H1 (cell line): ENCODE data around the gene STAP2. TPM values are rescaled to one million over a fixed set of nuclear protein-coding genes. Genes with fewer than 3 reads are reported as not detected.
"Not testable (repeated sequence)": the region's sequence is repeated elsewhere in the genome, so short reads cannot be mapped to it uniquely, and the experiment has no call there.

Experiments used
- CTCF ChIA-PET: fragments of 300-600 bp; sonication (Branson Sonifier 250); formaldehyde crosslinking; loops from one replicate; lab custom pipeline; 2021; ENCODE audit not compliant: partially characterized antibody; lab: Charles Lee
- POLR2A ChIA-PET: fragments of 300-600 bp; sonication (Branson Sonifier 250); formaldehyde crosslinking; loops from one replicate; lab custom pipeline; 2021; ENCODE audit warnings: inconsistent platforms; ENCODE audit not compliant: partially characterized antibody; lab: Charles Lee
- DNase-seq, 2 experiments: peaks; one replicate each; pipeline versions ENCODE4 v3.0.0 to v3.0.0-alpha.2; 2010 to 2022; ENCODE audit warnings: low spot score in 2 of 2, low read depth in 1 of 2, mixed read lengths in 1 of 2
- FAIRE-seq: peaks from 2 replicates; lab custom pipeline; 2011; peaks lifted over from hg19 to GRCh38; lab: Jason Lieb, UNC
- H2AFZ ChIP-seq: 2 replicates; pipeline ENCODE4 v1.8.1; 2012; ENCODE audit warnings: low read length, inconsistent platforms
- H2AK5ac ChIP-seq: 2 replicates; pipeline ENCODE4 v1.6.1; 2013; ENCODE audit warnings: low read depth, low read length
- H2BK120ac ChIP-seq: replicated peaks from 2 replicates; pipeline ENCODE3; 2013; ENCODE audit warnings: low read depth, low read length, inconsistent platforms
- H2BK12ac ChIP-seq: 2 replicates; pipeline ENCODE4 v1.6.1; 2013; ENCODE audit warnings: low read depth, low read length
- H2BK15ac ChIP-seq: 2 replicates; pipeline ENCODE4 v1.6.1; 2013; ENCODE audit warnings: low read length
- H2BK20ac ChIP-seq: 2 replicates; pipeline ENCODE4 v1.6.1; 2013; ENCODE audit warnings: low read length
- H2BK5ac ChIP-seq: 2 replicates; pipeline ENCODE4 v1.6.1; 2013; ENCODE audit warnings: low read depth, low read length
- H3K14ac ChIP-seq: 2 replicates; pipeline ENCODE4 v1.6.1; 2013; ENCODE audit warnings: inconsistent platforms; ENCODE audit not compliant: insufficient read length
- H3K18ac ChIP-seq: 2 replicates; pipeline ENCODE4 v1.6.1; 2013; ENCODE audit warnings: low read length; ENCODE audit errors: extremely low read depth
- H3K23ac ChIP-seq: 2 replicates; pipeline ENCODE4 v1.6.1; 2013; ENCODE audit warnings: inconsistent platforms; ENCODE audit not compliant: insufficient read length
- H3K23me2 ChIP-seq: 2 replicates; pipeline ENCODE4 v1.6.1; 2013; ENCODE audit warnings: low read depth, low read length
- H3K27ac ChIP-seq: 2 replicates; pipeline ENCODE4 v1.6.1; 2011; ENCODE audit warnings: low read depth, low read length, inconsistent platforms
- H3K27me3 ChIP-seq, 4 experiments: replicated peaks in 1 of 4; 1 replicate in 1 of 4; 2 replicates in 3 of 4; pipeline versions ENCODE4 v1.6.1 to v1.8.1; 2011 to 2013; ENCODE audit warnings: low read length in 3 of 4, mild to moderate bottlenecking in 3 of 4, inconsistent platforms in 2 of 4, mixed read lengths in 2 of 4, moderate library complexity in 1 of 4; ENCODE audit not compliant: control insufficient read depth in 3 of 4, insufficient read depth in 3 of 4; ENCODE audit errors: extremely low read depth in 1 of 4
- H3K36me3 ChIP-seq, 4 experiments: 2 replicates each; pipeline versions ENCODE4 v1.6.1 to v1.8.1; 2011 to 2013; ENCODE audit warnings: mild to moderate bottlenecking in 4 of 4, low read length in 3 of 4, moderate library complexity in 2 of 4, control low read depth in 1 of 4, inconsistent platforms in 1 of 4; ENCODE audit not compliant: insufficient read depth in 4 of 4, control insufficient read depth in 2 of 4
- H3K4ac ChIP-seq: replicated peaks from 2 replicates; pipeline ENCODE3; 2013; ENCODE audit warnings: low read length, low read depth, mixed read lengths, inconsistent platforms; ENCODE audit not compliant: insufficient read length
- H3K4me1 ChIP-seq, 4 experiments: replicated peaks in 1 of 4; 1 replicate in 1 of 4; 2 replicates in 3 of 4; pipeline versions ENCODE4 v1.6.1 to v1.8.1; 2011 to 2013; ENCODE audit warnings: low read length in 3 of 4, inconsistent platforms in 2 of 4, mixed read lengths in 1 of 4; ENCODE audit not compliant: insufficient read depth in 4 of 4, control insufficient read depth in 3 of 4
- H3K4me2 ChIP-seq, 2 experiments: 2 replicates each; pipeline versions ENCODE4 v1.6.1 to v1.8.1; 2011 to 2013; ENCODE audit warnings: low read depth in 2 of 2, low read length in 2 of 2, control low read depth in 1 of 2, inconsistent platforms in 1 of 2, mild to moderate bottlenecking in 1 of 2; ENCODE audit not compliant: insufficient read depth in 1 of 2
- H3K4me3 ChIP-seq, 4 experiments: fragments of 200-600, 300-600 bp in 1 of 4; sonication (generic), shearing (Covaris generic), sonication (Bioruptor Twin) in 1 of 4; 2 replicates each; pipeline versions ENCODE4 v1.5.1 to v1.8.1; 2011 to 2016; ENCODE audit warnings: low read length in 4 of 4, low read depth in 3 of 4, control low read depth in 2 of 4, inconsistent platforms in 2 of 4, mild to moderate bottlenecking in 2 of 4, mixed read lengths in 1 of 4, moderate library complexity in 1 of 4; ENCODE audit not compliant: insufficient read depth in 2 of 4; ENCODE audit errors: extremely low read depth in 1 of 4
- H3K56ac ChIP-seq: replicated peaks from 2 replicates; pipeline ENCODE3; 2013; ENCODE audit warnings: low read depth, mild to moderate bottlenecking, mixed read lengths, low read length, inconsistent platforms; ENCODE audit not compliant: insufficient read length
- H3K79me1 ChIP-seq: 2 replicates; pipeline ENCODE4 v1.6.1; 2013; ENCODE audit warnings: low read depth, low read length, control low read depth
- H3K79me2 ChIP-seq, 2 experiments: 2 replicates each; pipeline versions ENCODE4 v1.6.1 to v1.8.1; 2012 to 2013; ENCODE audit warnings: low read length in 2 of 2, mild to moderate bottlenecking in 2 of 2, inconsistent platforms in 1 of 2; ENCODE audit not compliant: insufficient read depth in 2 of 2, control insufficient read depth in 1 of 2
- H3K9ac ChIP-seq, 4 experiments: replicated peaks in 1 of 4; 1 replicate in 1 of 4; 2 replicates in 3 of 4; pipeline versions ENCODE4 v1.6.1 to v1.8.1; 2011 to 2013; ENCODE audit warnings: low read depth in 3 of 4, low read length in 3 of 4, control low read depth in 2 of 4, mild to moderate bottlenecking in 2 of 4, moderate library complexity in 2 of 4, inconsistent platforms in 1 of 4; ENCODE audit errors: extremely low read depth in 1 of 4
- H3K9me3 ChIP-seq, 2 experiments: 2 replicates each; pipeline versions ENCODE4 v1.6.1 to v1.8.1; 2012 to 2013; ENCODE audit warnings: mild to moderate bottlenecking in 2 of 2, moderate library complexity in 2 of 2, control low read depth in 1 of 2, inconsistent platforms in 1 of 2, low read depth in 1 of 2, low read length in 1 of 2, mixed read lengths in 1 of 2; ENCODE audit not compliant: insufficient read depth in 2 of 2
- H4K20me1 ChIP-seq, 2 experiments: replicated peaks in 1 of 2; 2 replicates each; pipeline versions ENCODE3 to v1.8.1; 2011 to 2013; ENCODE audit warnings: inconsistent platforms in 2 of 2, low read length in 2 of 2, mild to moderate bottlenecking in 1 of 2; ENCODE audit not compliant: insufficient read depth in 2 of 2, control insufficient read depth in 1 of 2
- H4K5ac ChIP-seq: 2 replicates; pipeline ENCODE4 v1.6.1; 2013; ENCODE audit warnings: low read length, low read depth, mixed read lengths, inconsistent platforms; ENCODE audit not compliant: insufficient read length
- H4K8ac ChIP-seq: 2 replicates; pipeline ENCODE4 v1.8.0; 2013; ENCODE audit warnings: mild to moderate bottlenecking, moderate library complexity, low read length, inconsistent platforms; ENCODE audit not compliant: insufficient read depth; ENCODE audit errors: extremely low read depth
- H4K91ac ChIP-seq: replicated peaks from 2 replicates; pipeline ENCODE3; 2013; ENCODE audit warnings: low read length, mixed read lengths, inconsistent platforms; ENCODE audit not compliant: insufficient read length
- WGBS, 2 experiments: shearing (Covaris generic) in 1 of 2; methylation state at CpG; one replicate each; pipeline versions ENCODE4 v1.1.6 to v1.1.7; 2013 to 2015; ENCODE audit warnings: low lambda C conversion rate in 2 of 2, mixed read lengths in 2 of 2, inconsistent platforms in 1 of 2, low coverage in 1 of 2, missing lambda C conversion rate in 1 of 2; ENCODE audit not compliant: insufficient replicate concordance in 2 of 2, insufficient coverage in 1 of 2, insufficient read length in 1 of 2; ENCODE audit errors: extremely low coverage in 1 of 2, missing lambda C conversion rate in 1 of 2; 5-methylcytosine and 5-hydroxymethylcytosine counted together
- polyA plus RNA-seq, 7 experiments: library from polyadenylated mRNA; depleted of rRNA in 3 of 7; stranded (reverse) in 5 of 7; unstranded in 2 of 7; fragments of >200 nt in 5 of 7; fragments of 200-250 nt in 2 of 7; gene quantifications; 1 replicate in 5 of 7; 2 replicates in 1 of 7; 4 replicates in 1 of 7; pipeline versions ENCODE4 v1.2.1 to v1.2.3, GENCODE V29; 2011 to 2013; ENCODE audit warnings: missing spikeins in 2 of 7, mixed read lengths in 2 of 7
- total RNA-seq: library from RNA; stranded (reverse); fragmentation: NEBNext Ultra II Directional; extraction: Animal tissue kit (Norgen Biotek cat#: 25700); gene quantifications from 2 replicates; pipeline ENCODE4 v1.2.1, GENCODE V29; 2021

The STAP2 gene
- total and polyA plus RNA-seq, 2 of the 8 experiments (the other 6 are each of a cell fraction or from before 2014, with no cell fraction given): 15.3 to 37.3 TPM

DNA sequence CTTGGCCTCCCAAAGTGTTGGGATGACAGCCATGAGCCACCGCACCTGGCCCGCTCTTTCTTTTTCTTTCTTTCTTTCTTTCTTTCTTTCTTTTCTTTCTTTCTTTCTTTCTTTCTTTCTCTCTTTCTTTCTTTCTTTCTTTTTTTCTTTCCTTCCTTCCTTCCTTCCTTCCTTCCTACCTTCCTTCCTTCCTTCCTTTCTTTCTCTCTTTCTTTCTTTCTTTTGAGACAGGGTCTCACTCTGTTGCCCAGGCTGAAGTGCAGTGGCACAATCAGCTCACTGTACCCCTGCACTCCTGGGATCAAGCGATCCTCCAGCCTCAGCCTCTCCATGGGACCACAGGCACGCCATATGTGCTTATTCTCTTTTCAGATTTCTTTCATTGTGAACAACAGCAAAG lies 52.5 kb downstream of the STAP2 start:
- DNase-seq, H2BK5ac ChIP-seq, H2BK12ac ChIP-seq, H3K4me1 ChIP-seq, H4K20me1 ChIP-seq, H2BK15ac ChIP-seq, H3K79me1 ChIP-seq, H3K14ac ChIP-seq, H3K18ac ChIP-seq, H3K4me3 ChIP-seq, H3K9ac ChIP-seq, H3K9me3 ChIP-seq, H3K56ac ChIP-seq, FAIRE-seq, H4K91ac ChIP-seq, H3K27ac ChIP-seq, H2BK20ac ChIP-seq, H4K5ac ChIP-seq, H4K8ac ChIP-seq, H3K4ac ChIP-seq, H3K23me2 ChIP-seq, H2AFZ ChIP-seq, H3K4me2 ChIP-seq, H3K79me2 ChIP-seq, H2BK120ac ChIP-seq, H3K27me3 ChIP-seq, H3K36me3 ChIP-seq, H2AK5ac ChIP-seq, H3K23ac ChIP-seq: not testable (repeated sequence)
- ChIA-PET CTCF (interaction anchor here (0.7 kb wide), 1 partner anchor 250 kb away, joined by 3 read pairs; no protein-coding TSS in a partner anchor), POLR2A (interaction anchor here (1.1 kb wide), 1 partner anchor 13 kb away, joined by 4 read pairs; no protein-coding TSS in a partner anchor)
- 92% methylated on average over 3 of the region's 4 CpGs; no CpG with 5 or more reads in 1 of the 2 experiments for WGBS, 2 experiments
